Nasal cavity respiratory epithelium epithelial cell of viscerocranial mucosa (primary cell): ENCODE measurements around the gene UBE2U. TPM values are rescaled to one million over a fixed set of nuclear protein-coding genes. Genes with fewer than 3 reads are reported as not detected.

ENCODE experiments used
- total RNA-seq: library from RNA; depleted of rRNA; stranded (reverse); fragments of >200 nt; gene quantifications from 2 replicates; pipeline ENCODE4 v1.2.3, GENCODE V29; 2014

The UBE2U gene
- total RNA-seq, result not detected in 2 replicates

GRCh38 chr1:64203420-64203819, at the start of gene UBE2U:
Gene UBE2U (plus strand): TSS chr1:64203623. CDS start chr1:64204051, 428 bp downstream.

